SK-N-SH treated with all-trans-retinoic acid at 6 μM for 48 hours (cell line): ENCODE measurements around the gene GLT8D1.

ENCODE experiments used
- ATAC-seq: fragments of 200-7000 bp; cut with Tn5 transposase; 3 replicates; pipeline ENCODE4 v1.9.1; 2020; ENCODE audit warnings: mild to moderate bottlenecking, moderate library complexity
- BACH2 ChIP-seq: fragments of 250-450 bp; sonication (Bioruptor Pico); IDR thresholded peaks from 2 replicates; pipeline ENCODE4 v1.9.0; 2021; ENCODE audit warnings: mild to moderate bottlenecking, borderline replicate concordance
- CSDC2 ChIP-seq: fragments of 250-450 bp; sonication (Bioruptor Pico); IDR thresholded peaks from 2 replicates; pipeline ENCODE4 v1.5.0; 2020; ENCODE audit warnings: mild to moderate bottlenecking, moderate library complexity
- ESRRG ChIP-seq: fragments of 250-450 bp; sonication (Bioruptor Pico); IDR thresholded peaks from 2 replicates; pipeline ENCODE4 v1.6.1; 2021; ENCODE audit warnings: mild to moderate bottlenecking
- ISL1 ChIP-seq: fragments of 250-450 bp; sonication (Bioruptor Pico); IDR thresholded peaks from 2 replicates; pipeline ENCODE4 v2.1.2; 2022; ENCODE audit warnings: mild to moderate bottlenecking, moderate library complexity
- OSR1 ChIP-seq: fragments of 250-450 bp; sonication (Bioruptor Pico); IDR thresholded peaks from 2 replicates; pipeline ENCODE4 v1.8.0; 2022; ENCODE audit warnings: moderate library complexity, mild to moderate bottlenecking, inconsistent platforms
- PPARA ChIP-seq: fragments of 250-450 bp; sonication (Bioruptor Pico); IDR thresholded peaks from 2 replicates; pipeline ENCODE4 v1.5.0; 2020; ENCODE audit warnings: mild to moderate bottlenecking, borderline replicate concordance
- RARB ChIP-seq: fragments of 250-450 bp; sonication (Bioruptor Pico); IDR thresholded peaks from 2 replicates; pipeline ENCODE4 v1.8.0; 2021; ENCODE audit warnings: mild to moderate bottlenecking, moderate library complexity
- SNAI2 ChIP-seq: fragments of 250-450 bp; sonication (Bioruptor Pico); IDR thresholded peaks from 2 replicates; pipeline ENCODE4 v1.5.0; 2020; ENCODE audit warnings: mild to moderate bottlenecking, moderate library complexity
- TCF4 ChIP-seq: fragments of 250-450 bp; sonication (Bioruptor Pico); IDR thresholded peaks from 2 replicates; pipeline ENCODE4 v1.8.0; 2021; ENCODE audit warnings: mild to moderate bottlenecking, moderate library complexity, borderline replicate concordance
- TOX ChIP-seq: fragments of 250-450 bp; sonication (Bioruptor Pico); IDR thresholded peaks from 2 replicates; pipeline ENCODE4 v1.8.0; 2021; ENCODE audit warnings: mild to moderate bottlenecking, moderate library complexity, borderline replicate concordance
- ZFP3 ChIP-seq: fragments of 250-450 bp; sonication (Bioruptor Pico); IDR thresholded peaks from 2 replicates; pipeline ENCODE4 v1.5.0; 2020; ENCODE audit warnings: mild to moderate bottlenecking, moderate library complexity
- ZFP30 ChIP-seq: fragments of 450-650 bp; formaldehyde crosslinking; IDR thresholded peaks from 2 replicates; pipeline ENCODE4 v1.5.0; 2022; ENCODE audit warnings: mild to moderate bottlenecking, moderate library complexity
- ZNF565 ChIP-seq: fragments of 450-650 bp; formaldehyde crosslinking; conservative IDR thresholded peaks from 2 replicates; pipeline ENCODE4 v1.5.0; 2020; ENCODE audit warnings: low read depth, mild to moderate bottlenecking, moderate library complexity
- ZNF70 ChIP-seq: fragments of 450-650 bp; formaldehyde crosslinking; IDR thresholded peaks from 2 replicates; pipeline ENCODE4 v1.5.0; 2020; ENCODE audit warnings: mild to moderate bottlenecking, moderate library complexity
- ZNF8 ChIP-seq: fragments of 450-650 bp; formaldehyde crosslinking; IDR thresholded peaks from 2 replicates; pipeline ENCODE4 v1.5.0; 2020; ENCODE audit warnings: mild to moderate bottlenecking, moderate library complexity
- TF ChIP-seq, protein P1 (sequence below): fragments of 250-450 bp; sonication (Bioruptor Pico); IDR thresholded peaks from 2 replicates; pipeline ENCODE4 v1.5.1; 2020; ENCODE audit warnings: low read depth, mild to moderate bottlenecking, moderate library complexity
- TF ChIP-seq, protein P2 (sequence below): fragments of 250-450 bp; sonication (Bioruptor Pico); IDR thresholded peaks from 2 replicates; pipeline ENCODE4 v1.8.0; 2021; ENCODE audit warnings: low read depth, mild to moderate bottlenecking, moderate library complexity, borderline replicate concordance
- TF ChIP-seq, protein P3 (sequence below): fragments of 250-450 bp; sonication (Bioruptor Pico); IDR thresholded peaks from 2 replicates; pipeline ENCODE4 v1.8.0; 2020; ENCODE audit warnings: mild to moderate bottlenecking, moderate library complexity, borderline replicate concordance
- TF ChIP-seq, protein P4 (sequence below): fragments of 250-450 bp; sonication (Bioruptor Pico); IDR thresholded peaks from 2 replicates; pipeline ENCODE4 v1.5.1; 2021; ENCODE audit warnings: mild to moderate bottlenecking, moderate library complexity
- TF ChIP-seq, protein P5 (sequence below): fragments of 250-450 bp; sonication (Bioruptor Pico); IDR thresholded peaks from 2 replicates; pipeline ENCODE4 v1.5.0; 2020; ENCODE audit warnings: mild to moderate bottlenecking, moderate library complexity

GLT8D1 gene

DNA sequence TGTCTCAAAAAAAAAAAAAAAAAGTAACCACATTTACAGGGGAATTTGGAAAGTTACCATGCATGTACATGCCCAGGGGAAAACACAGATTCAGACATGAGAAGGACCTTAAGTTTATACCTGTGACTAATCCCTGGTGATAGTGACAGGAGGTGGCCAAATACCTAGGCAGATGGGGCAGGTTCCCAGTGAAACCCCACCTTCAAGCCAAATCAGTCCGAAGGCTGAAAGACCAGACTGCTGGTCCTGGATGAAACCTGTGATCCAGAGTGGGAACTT lies 16.1 kb upstream of the GLT8D1 start (continued):
- TF ChIP-seq, protein P1, sequence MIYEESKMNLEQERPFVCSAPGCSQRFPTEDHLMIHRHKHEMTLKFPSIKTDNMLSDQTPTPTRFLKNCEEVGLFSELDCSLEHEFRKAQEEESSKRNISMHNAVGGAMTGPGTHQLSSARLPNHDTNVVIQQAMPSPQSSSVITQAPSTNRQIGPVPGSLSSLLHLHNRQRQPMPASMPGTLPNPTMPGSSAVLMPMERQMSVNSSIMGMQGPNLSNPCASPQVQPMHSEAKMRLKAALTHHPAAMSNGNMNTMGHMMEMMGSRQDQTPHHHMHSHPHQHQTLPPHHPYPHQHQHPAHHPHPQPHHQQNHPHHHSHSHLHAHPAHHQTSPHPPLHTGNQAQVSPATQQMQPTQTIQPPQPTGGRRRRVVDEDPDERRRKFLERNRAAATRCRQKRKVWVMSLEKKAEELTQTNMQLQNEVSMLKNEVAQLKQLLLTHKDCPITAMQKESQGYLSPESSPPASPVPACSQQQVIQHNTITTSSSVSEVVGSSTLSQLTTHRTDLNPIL, result no peak
- no peak for TF ChIP-seq ZFP3 (CRISPR knock-in tag)

DNA sequence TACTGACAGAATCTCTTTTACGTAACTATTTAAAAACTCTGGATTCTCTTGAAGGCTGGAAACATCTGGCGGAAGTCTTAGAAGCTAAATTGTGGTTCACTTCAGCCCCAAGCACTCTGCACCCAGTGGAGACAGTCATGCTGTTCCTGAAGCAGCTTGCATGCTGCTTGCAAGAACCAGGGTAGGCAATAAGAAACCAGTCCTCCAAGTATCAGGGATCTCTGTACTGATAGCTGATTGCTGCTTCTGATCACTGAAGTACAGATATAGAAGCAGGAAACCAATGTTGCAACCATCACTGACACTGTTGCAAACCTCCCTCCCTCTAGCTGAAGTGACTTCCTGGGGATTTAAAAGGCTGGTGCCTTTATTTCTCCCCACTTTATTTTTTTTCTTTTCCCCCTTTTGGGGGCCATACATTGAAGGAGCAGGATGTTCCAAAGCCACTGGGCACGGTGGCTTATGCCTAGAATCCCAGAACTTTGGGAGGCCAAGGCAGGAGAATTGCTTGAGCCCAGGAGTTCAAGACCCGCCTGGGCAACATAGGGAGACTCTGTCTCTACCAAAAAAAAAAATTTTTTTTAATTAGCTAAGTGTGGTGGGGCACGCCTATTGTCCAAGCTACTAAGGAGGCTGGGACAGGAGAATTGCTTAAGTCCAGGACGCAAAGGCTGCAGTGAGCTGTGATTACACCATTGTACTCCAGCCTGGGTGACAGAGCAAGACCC lies 15.6 kb upstream of the GLT8D1 start:
- no peak for ATAC-seq
- no peak for TF ChIP-seq TCF4
- TF ChIP-seq ZNF70 (CRISPR knock-in tag), result no peak
- no peak for TF ChIP-seq PPARA (CRISPR knock-in tag)
- TF ChIP-seq, protein P2, sequence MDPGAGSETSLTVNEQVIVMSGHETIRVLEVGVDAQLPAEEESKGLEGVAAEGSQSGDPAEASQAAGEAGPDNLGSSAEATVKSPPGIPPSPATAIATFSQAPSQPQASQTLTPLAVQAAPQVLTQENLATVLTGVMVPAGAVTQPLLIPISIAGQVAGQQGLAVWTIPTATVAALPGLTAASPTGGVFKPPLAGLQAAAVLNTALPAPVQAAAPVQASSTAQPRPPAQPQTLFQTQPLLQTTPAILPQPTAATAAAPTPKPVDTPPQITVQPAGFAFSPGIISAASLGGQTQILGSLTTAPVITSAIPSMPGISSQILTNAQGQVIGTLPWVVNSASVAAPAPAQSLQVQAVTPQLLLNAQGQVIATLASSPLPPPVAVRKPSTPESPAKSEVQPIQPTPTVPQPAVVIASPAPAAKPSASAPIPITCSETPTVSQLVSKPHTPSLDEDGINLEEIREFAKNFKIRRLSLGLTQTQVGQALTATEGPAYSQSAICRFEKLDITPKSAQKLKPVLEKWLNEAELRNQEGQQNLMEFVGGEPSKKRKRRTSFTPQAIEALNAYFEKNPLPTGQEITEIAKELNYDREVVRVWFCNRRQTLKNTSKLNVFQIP (CRISPR knock-in tag), result no peak
- no peak for TF ChIP-seq BACH2
- no peak for TF ChIP-seq OSR1 (CRISPR knock-in tag)
- TF ChIP-seq ZNF8 (CRISPR knock-in tag), result no peak
- TF ChIP-seq, protein P3, sequence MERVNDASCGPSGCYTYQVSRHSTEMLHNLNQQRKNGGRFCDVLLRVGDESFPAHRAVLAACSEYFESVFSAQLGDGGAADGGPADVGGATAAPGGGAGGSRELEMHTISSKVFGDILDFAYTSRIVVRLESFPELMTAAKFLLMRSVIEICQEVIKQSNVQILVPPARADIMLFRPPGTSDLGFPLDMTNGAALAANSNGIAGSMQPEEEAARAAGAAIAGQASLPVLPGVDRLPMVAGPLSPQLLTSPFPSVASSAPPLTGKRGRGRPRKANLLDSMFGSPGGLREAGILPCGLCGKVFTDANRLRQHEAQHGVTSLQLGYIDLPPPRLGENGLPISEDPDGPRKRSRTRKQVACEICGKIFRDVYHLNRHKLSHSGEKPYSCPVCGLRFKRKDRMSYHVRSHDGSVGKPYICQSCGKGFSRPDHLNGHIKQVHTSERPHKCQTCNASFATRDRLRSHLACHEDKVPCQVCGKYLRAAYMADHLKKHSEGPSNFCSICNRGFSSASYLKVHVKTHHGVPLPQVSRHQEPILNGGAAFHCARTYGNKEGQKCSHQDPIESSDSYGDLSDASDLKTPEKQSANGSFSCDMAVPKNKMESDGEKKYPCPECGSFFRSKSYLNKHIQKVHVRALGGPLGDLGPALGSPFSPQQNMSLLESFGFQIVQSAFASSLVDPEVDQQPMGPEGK (CRISPR knock-in tag), result no peak
- TF ChIP-seq, protein P4, sequence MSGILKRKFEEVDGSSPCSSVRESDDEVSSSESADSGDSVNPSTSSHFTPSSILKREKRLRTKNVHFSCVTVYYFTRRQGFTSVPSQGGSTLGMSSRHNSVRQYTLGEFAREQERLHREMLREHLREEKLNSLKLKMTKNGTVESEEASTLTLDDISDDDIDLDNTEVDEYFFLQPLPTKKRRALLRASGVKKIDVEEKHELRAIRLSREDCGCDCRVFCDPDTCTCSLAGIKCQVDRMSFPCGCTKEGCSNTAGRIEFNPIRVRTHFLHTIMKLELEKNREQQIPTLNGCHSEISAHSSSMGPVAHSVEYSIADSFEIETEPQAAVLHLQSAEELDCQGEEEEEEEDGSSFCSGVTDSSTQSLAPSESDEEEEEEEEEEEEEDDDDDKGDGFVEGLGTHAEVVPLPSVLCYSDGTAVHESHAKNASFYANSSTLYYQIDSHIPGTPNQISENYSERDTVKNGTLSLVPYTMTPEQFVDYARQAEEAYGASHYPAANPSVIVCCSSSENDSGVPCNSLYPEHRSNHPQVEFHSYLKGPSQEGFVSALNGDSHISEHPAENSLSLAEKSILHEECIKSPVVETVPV, result no peak
- TF ChIP-seq SNAI2, result no peak
- TF ChIP-seq ISL1 (CRISPR knock-in tag), result no peak

DNA sequence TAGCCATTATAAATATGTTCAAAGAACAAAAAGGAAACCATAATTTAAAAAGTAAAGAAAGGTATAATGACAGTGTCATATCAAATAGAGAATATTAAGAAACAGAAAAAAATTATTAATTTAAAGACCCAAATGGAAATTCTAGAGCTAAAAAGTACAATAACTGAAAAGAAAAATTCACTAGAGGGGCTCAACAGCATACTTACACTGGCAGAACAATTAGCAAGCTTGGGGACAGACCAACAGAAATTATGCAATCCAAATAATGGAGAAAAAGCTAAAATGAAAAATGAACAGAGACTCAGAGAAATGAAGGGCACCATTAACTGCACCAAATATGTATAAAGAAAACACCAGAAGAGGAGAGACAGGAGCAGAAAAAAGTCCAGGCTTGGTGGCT lies 14.0 kb upstream of the GLT8D1 start:
- ATAC-seq, result no peak
- TF ChIP-seq ISL1 (CRISPR knock-in tag) (no peak), ESRRG (no peak), ZFP30 (CRISPR knock-in tag) (no peak), ZNF565 (CRISPR knock-in tag) (no peak), TOX (CRISPR knock-in tag) (no peak), CSDC2 (CRISPR knock-in tag) (no peak), ZNF70 (CRISPR knock-in tag) (no peak), BACH2 (no peak), PPARA (CRISPR knock-in tag) (no peak), RARB (CRISPR knock-in tag) (no peak)
- TF ChIP-seq, protein P1, result no peak

DNA sequence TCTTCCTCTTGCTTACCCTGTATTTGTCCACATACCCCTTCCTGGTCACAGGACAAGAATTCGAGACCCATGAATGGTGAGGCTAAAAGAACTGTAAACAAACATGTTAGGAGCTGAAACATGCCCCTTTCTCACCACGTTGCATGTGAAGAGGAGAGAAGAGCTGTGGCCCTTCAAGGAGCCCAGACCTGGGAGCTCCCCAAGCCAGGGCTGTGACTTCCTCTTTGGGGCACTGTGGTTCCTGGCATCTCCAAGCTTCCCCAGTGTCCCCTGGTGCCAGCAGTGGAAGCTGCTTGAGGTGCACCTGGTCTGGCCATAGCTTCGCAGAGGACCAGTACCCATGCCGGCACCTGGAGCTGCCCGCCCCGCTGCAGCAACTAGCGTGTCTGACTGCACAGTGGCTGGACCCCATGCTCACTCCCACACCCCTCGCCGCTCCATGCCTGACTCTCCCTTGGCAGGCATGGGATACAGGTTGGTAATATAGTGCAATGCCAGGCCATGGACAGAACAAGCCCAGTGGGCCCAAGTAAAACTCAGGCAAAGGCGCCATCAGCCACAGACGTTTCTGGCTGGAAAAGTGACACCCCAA lies 10.2 kb upstream of the GLT8D1 start:
- no peak for ATAC-seq
- TF ChIP-seq ZFP3 (CRISPR knock-in tag), result no peak
- TF ChIP-seq ISL1 (CRISPR knock-in tag), result no peak
- TF ChIP-seq, protein P4, result no peak
- no peak for TF ChIP-seq PPARA (CRISPR knock-in tag)
- no peak for TF ChIP-seq ESRRG
- TF ChIP-seq OSR1 (CRISPR knock-in tag), result no peak
- TF ChIP-seq TCF4, result no peak
- no peak for TF ChIP-seq ZFP30 (CRISPR knock-in tag)
- TF ChIP-seq, protein P5, sequence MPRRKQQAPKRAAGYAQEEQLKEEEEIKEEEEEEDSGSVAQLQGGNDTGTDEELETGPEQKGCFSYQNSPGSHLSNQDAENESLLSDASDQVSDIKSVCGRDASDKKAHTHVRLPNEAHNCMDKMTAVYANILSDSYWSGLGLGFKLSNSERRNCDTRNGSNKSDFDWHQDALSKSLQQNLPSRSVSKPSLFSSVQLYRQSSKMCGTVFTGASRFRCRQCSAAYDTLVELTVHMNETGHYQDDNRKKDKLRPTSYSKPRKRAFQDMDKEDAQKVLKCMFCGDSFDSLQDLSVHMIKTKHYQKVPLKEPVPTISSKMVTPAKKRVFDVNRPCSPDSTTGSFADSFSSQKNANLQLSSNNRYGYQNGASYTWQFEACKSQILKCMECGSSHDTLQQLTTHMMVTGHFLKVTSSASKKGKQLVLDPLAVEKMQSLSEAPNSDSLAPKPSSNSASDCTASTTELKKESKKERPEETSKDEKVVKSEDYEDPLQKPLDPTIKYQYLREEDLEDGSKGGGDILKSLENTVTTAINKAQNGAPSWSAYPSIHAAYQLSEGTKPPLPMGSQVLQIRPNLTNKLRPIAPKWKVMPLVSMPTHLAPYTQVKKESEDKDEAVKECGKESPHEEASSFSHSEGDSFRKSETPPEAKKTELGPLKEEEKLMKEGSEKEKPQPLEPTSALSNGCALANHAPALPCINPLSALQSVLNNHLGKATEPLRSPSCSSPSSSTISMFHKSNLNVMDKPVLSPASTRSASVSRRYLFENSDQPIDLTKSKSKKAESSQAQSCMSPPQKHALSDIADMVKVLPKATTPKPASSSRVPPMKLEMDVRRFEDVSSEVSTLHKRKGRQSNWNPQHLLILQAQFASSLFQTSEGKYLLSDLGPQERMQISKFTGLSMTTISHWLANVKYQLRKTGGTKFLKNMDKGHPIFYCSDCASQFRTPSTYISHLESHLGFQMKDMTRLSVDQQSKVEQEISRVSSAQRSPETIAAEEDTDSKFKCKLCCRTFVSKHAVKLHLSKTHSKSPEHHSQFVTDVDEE (CRISPR knock-in tag), result no peak
- TF ChIP-seq RARB (CRISPR knock-in tag), result no peak
- TF ChIP-seq, protein P2 (CRISPR knock-in tag), result no peak
- TF ChIP-seq ZNF70 (CRISPR knock-in tag), result no peak
- TF ChIP-seq BACH2, result no peak
- TF ChIP-seq TOX (CRISPR knock-in tag), result no peak
